Inflammatory macrophage treated with lipopolysaccharide for 1 hour (primary cell): Measurements from ENCODE around the gene RPL38.
"Not testable (repeated sequence)": the region's sequence is repeated elsewhere in the genome, so short reads cannot be mapped to it uniquely, and the experiment has no call there.

Experiments used
- DNase-seq, 2 donors: peaks; one replicate each; pipeline ENCODE4 v3.0.0-alpha.2; 2020 to 2022

Gene RPL38

DNA sequence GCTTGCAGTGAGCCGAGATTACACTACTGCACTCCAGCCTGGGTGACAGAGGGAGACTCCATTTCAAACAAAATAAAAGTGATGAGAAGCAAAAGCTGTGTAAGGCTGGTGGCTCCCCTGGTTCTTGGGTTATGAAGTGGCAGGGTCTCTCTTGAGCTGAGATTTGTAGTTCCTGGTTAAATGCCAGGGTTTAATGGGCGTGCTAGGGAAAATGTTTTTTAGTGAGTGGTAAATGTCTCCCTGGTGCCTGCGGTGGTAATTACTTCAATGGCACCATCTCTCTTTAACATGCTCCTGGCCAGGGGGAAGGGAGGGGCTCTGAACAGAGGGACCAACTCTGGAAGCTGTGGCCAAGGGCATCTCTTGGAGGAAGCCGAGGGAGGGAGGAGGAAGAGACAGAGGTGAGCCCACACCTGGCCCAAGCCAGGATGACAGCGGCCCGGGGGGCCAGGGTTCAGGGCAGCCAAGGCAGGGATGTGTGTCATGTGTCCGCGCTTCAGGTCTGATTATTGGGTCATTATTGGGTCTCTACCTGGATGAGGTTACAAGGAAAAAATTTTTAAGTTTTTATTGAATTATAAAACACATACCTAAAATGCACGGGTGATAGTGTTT, 17.8 kb upstream of the RPL38 start:
- DNase-seq, result no peak

DNA sequence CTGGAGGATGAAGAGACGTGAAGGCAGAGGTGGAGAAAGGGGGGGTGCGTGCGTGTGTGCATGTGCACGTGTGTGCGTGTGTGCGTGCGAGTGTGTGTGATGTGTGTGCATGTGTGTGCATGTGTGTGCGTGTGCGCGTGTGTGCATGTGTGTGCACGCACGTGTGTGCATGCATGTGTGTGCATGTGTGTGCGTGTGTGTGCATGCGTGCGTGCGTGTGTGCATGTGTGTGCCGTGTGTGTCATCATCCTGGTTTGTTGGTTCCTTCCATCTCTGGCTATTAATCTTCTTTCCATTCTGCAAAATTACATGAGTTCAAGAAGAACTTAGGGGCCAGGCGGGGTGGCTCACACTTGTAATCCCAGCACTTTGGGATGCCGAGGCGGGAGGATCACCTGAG, 17.0 kb upstream of the RPL38 start:
- DNase-seq, result no peak

DNA sequence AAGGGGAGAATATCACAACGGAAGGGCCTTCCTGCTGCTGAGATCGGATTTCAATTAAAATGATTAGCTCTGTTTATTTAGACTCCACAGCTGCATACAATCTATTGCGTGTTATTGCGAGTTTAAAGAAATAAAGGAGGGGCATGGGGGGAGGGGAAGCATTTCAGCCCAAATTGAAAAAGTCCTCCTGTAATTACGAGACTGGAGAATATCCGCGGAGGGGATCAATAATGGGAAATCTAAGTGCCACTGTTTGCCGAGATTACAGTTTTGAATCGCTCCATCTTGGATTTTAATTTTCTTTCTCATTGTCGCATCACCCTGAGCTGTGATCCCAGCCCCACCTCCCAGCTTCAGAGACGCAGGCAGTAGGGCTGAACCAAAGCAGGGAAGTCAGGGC, 15.7 kb upstream of the RPL38 start:
- no peak for DNase-seq

DNA sequence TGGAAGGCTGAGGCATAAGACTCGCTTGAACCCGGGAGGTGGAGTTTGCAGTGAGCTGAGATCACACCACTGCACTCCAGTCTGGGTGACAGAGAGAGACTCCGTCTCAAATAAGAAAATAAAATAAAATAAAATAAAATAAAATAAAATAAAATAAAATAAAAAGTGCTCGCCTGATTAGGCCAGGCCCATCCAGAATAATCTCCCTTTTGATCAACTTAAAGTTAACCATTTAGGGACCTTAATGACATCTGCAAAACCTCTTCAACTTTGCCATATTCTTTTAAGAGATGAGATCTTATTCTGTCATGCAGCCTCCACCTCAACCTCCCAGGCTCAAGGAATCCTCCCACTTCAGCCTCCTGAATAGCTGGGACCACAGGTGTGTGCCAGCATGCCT, 14.8 kb upstream of the RPL38 start:
- not testable (repeated sequence) for DNase-seq

DNA sequence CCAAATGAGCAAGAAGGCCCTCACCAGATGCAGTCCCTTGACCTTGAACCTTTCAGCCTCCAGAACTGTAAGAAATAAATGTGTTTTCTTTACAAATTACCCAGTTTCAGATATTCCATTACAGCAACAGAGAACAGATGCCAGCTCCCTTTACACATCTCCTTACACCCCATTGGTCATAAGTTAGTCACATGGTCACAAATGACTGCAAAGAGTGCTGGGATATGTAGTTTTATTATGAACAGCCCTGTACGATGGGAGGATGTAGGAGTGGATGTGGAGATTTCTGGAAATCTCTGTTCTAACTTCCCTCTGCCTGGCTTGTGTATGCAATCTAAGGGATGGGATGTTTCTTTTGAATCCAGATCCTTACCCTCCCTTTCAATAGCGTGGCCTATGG, 13.3 kb upstream of the RPL38 start:
- DNase-seq, result peak; percentile 50 to 55

DNA sequence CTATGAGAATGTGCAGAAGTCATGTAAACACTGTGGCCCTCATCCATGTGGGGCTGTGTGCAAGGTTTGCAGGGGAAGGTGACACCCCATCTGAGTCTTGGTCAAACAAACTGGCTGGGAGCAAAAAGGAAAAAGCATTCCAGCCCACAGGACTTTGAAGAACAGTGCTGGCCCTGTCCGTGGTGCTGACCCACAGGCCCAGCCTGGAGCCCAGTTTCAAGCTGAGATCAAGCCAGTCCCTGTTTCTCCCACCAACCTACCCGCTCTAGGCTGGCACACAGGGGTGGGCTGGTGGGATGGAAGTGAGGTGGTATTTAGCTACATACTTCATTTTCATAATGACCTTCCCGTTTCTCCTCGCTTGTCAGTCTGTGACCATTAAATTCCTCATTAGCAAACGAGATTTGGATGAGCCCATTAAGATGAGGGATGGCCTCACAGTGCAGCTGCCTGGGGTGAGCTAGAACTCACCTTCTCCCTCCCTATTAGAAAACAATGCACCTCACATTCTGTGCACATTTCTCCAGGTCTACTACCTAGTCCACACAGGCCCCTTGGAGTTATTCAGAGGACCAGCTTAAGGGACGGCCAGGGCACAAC, 12.6 kb upstream of the RPL38 start:
- no peak for DNase-seq

DNA sequence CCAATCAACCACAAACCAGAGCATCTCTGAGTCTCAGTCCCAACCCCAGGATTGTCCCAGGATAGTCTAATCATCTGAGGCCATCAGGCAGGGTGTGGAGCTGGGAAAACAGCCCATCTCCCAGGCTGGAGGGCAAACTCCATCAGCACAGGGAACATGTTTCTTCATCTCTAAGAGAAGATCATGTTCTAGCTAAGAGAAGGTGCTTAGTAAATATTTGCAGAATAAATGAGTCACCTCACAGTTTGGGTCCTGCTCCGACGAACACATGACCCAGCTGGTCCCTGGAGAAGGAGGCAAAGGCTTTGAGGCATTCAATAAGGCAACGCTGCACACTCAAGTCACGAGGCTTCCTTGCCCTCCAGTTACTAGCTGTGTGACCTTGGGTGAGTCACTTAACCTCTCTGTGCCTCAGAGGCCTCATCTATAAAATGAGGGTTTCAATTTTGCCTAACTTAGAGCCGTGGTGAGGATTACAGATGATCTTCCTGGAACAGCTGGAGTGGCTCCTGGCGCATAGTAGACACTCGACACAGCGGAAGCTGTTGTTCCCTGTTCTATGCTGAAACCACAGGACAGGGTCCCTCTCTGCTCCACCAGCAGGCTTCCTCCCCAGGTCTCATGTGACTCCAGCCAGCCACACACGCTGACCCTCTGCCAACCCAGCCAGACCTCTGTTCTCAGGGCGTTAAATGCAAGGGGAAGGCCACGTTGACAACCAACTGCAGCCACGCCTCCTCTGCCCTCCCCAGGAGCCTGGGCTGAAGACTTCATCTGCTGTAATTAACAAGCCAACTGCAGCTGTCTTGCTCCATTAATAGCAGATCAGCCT, 10.3 kb upstream of the RPL38 start:
- peak; percentile 38 to 53 for DNase-seq

DNA sequence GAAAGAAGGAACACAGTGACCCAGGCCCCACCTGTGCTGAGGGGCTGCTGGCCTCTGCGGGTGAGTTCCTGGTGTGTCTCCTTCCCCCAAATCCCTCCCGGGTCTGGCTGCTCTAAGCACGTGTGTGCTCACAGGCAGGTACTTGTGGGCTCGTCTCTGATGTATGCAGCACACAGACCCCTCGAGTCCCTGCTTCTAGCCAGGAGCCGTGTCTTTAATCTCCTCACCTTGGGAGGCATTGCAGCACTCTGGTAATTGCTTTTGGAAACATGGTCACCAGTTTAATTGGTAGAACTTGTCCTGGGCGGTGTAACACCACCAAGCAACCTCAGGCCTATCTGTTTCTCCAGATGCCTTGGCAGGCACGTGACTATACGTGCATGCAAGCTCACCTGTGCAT, 8.8 kb upstream of the RPL38 start:
- DNase-seq, result no peak

DNA sequence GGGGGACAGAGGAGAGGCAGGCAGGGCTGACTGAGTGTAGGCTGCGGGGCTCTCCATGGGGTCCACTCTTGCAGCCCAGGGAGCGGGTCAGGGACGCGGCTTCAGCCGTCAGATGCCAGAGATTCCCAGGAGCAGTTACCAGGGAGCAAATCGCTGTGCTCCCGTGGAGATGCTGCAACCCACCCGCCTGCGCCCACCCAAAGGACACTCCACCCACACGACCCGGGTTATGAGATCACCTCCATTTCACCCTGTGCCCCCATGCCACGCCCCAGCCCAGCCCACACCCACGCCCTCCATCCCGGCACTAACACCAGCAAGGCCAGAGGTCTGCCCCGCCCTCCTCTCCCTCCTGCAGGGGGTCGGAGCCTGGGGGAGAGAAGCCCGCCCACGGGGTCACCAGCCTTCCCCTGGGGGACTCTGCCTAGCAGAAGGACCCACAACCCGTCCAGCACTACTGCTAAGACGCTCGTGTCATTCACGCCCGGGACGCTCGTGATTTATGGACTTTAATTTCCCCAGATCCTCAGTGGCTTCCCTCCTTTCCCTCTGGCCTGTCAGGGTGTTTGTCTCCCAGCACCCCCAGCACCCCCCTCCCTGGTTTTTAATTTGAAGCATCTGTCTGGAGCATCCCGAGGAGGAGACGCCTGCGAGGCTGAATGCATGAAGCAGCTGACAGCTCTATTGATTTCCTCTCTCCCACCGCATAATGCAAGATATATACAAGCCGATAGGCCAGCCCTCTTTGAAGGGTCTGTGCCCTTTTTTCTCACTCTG, 6.7 kb upstream of the RPL38 start:
- no peak for DNase-seq

DNA sequence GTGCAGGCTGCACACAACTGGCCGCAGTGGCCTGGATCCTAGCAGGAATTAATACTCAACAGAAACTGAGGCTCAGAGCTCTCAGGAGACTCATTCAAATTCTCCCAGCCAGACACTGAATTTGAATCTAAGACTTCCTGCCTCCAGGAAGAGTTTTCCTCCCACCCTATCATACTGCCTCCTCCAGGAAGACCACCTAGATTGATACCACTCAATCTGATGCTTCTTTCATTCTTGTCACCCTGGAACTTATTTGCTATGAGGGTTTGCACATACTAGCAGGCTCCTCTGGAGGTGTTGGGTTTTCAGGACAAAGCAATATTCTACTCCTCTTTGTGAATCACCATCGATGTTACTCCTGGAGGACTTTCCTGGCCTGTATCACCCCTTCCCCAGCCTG, 5.7 kb upstream of the RPL38 start:
- DNase-seq, result no peak

DNA sequence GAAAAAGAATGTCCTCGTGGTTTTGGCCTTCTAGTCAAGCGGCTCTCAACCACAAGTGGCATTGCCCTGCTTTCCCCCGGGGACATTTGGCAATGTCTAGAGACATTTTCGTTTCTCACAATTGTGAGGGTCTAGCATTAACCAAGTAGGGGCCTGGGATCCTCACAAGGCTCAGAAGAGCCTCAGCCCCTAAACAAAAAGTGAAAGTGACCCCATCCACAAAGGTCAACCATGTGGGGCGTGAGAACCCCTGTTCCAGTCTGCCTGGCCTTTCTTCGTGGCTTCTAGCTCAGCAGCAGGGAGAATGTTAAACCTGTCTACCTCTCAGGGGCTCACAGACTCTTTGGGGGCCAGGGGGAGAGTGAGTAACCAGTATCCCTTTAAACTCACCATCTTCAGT, 4.8 kb upstream of the RPL38 start:
- DNase-seq, result no peak

DNA sequence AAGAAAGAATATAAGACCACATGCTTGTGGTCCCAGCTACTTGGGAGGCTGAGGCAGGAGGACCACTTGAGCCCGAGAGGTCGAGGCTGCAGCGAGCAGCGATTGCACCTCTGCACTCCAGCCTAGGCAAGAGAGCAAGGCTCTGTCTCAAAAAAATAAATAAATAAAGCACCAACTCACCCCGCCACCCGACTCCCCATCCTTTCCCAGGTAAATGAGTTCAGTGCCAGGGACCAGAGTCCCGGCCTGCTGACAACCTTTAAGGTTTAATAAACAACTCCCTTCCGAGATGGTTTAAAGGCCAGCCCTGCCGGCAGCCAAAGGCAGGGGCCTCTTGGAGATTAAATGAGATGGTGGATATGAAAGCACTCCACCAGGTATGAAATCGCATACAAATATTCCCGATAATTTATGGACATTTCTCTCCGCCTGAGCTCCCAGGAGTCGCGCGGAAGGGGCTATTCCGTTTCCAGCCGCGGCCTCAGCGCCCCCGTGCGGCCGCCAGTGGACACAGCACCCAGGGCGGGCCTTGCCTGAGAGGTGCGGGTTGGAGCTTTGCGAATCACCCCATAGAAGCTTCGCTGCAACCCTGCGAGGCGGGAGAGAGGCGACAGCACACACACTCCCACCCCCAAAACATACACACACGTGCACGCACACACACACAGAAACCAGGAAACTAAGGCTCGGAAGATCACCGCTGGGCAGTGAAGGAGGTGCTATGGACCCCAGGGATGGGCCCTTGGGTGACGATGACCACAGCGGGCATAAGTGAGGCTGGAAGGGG, 4.0 kb upstream of the RPL38 start:
- DNase-seq, result peak; percentile 34 to 76

DNA sequence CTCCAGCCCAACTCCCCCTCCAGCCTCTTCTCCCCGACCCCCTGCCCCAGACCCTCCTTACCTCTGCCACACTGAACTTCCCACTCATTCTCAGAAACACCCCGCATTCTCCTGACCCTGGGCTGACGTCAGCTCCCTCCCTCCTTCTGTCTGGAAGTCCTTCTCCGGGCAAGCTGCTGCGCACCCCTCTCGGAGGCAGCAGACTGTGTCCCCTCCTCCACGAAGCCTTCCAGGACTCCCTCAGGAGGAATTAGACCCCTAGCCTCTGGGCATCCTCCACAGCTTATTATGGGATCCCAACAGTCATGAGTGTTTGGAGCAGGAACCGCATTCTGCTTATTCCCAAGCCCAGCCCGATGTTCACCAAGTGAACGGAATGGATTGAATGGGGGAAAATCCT, 3.4 kb upstream of the RPL38 start:
- no peak for DNase-seq

DNA sequence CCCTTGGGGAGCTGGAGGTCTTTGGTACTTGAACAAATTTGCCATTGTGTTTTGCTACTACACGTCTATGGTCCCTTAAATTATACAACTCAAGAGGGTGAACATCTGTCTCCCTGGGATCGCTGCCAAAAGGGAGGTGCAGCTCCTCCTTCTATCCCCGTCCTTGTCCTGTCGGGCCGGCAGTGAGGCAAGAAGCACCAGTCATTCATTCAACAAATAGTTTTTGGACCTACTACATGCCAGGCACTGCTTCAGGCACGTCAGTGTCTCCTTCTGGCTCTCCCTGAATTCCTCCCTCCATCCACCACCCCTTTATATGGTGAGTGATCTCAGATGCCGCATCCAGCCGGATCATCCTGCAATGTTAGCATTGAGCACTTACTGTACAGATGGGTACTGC, 2.2 kb upstream of the RPL38 start:
- no peak for DNase-seq

DNA sequence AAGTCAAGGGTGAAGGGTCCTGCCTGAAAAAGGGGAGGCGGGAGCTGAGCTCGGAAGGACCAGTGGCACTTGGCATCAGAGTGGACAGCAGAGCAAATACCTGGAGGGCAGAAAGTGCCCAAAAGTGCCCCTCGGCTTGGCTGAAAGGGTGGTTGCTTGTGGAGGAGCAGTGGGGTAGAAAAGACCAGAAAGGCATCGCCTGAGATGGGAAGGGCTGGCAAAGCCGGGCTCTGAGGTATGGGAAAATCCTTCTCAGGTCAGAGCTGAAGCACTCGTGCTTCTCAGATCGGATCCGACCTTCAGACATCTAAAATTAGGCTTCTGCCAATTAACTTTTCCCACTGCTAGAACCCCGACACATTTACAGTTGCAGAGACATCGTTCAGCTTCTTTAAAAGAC, 1.5 kb upstream of the RPL38 start:
- DNase-seq, result no peak

DNA sequence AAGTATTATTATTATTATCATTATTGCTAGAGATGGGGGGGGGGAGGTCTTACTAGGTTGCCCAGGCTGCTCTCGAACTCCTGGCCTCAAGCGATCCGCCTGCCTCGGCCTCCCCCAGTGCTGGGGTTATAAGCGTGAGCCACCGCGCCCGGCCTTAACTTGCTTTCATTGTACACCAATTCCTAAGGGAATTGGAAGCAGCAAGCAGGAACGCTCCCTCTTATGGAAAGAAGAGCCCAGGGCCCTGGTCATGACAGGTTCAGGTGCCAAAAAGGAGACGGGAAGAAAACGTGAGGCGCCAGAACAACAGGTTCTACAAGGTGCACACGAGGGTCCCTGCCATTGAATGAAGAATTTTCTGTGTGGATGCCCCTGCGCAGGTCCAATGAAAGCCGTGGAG, 540 bp upstream of the RPL38 start:
- no peak for DNase-seq

DNA sequence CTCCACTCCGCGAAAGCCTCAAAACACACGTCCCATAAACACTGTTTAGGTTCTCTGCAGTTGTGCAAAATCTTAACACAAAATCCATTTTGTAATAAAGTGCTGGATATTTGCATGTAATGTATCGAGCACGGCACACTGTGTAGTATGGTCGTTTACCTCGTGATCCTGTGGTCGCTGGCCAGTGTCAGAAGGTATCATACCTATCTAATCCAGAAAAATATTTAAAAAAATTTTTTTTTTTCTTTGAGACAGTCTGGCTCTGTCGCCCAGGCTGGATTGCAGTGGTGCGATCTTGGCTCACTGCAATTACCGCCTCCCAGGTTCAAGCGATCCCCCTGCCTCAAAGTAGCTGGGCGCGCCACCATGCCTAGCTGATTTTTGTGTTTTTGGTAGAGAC, 996 bp downstream of the RPL38 start:
- no peak for DNase-seq

DNA sequence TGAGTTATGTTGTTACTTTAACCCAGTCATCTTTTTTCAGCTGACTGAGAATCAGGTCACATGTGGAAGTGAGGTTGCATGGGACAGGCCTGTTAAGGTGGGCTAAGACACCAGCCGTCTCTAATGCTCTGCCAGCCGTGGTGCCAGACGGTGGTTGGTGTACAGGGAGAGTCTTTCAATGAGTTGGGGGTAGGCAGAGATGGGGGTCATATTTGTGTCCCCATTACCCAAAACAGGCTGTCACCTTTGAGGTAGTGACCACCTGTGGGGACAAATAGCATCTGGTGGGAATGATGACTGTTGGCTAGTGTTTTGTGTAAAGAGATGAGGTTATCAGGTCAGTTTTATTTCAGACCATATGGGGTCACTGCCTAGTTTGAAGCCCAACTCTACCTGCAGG, 1.8 kb downstream of the RPL38 start:
- DNase-seq, result no peak

DNA sequence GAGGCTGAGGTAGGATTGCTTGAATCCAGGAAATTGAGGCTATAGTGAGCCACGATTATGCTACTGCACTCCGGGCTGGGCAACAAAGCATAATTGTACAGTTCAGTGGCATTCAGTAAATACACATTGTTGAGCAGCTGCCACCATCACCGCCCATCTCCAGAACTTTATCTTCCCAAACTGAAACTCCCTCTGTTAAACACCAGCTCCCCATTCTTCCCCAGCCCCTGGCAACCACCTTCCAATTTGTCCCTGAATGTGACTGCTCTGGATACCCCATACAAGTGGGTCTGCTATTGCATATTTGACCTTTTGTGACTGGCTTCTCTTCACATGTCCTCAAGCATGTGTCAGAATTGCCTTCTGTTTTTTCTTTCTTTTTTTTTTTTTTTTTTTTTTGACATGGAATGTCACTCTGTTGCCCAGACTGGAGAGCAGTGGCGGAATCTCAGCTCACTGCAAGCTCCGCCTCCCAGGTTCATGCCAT, 2.9 kb downstream of the RPL38 start:
- DNase-seq, result no peak

DNA sequence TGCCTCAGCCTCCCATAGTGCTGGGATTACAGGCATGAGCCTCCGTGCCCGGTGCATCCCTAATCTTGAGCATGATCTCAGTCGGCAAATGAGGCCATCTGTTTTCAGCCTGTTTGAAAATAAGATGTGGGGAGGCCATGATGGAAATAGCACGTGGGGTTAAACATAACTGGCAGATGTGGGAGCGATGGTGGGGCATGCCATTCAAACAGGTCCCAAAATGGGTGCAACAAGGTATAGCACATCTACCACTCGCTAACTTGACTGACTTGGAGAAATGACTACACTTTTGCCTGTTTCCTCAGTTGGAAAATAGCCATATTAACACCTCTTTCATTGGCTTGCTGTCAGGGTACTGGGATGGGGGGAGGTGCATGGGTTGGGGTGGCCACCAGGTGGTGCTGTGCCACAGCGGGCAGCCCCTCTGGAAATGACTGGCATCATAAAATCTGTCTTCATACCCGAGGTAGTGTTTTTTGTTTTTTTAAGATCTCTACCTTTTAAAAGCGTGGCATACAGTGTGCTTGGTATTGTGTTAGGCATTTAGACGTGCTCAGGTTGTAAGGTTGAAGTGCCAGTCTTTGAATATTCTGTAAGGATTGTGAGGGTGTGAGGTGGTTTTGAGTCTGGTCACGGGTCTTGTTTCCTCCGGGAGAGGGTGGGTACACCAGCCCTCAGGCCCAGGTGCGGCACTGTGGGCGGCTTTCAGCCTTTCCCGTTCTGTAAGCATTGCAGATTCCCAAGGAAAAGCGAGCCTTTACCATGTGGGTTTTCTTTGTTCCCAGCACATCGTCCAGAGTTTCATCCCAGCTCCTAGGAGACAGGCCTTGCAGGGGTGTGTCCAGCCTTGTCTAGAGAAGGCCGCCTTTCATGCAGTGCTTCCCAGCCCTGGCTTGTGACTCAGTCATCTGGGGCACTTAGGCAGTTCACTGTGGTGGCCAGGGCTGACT, 7.0 kb downstream of the RPL38 start:
- peak in 1 of 2 donors; percentile 80 for DNase-seq

DNA sequence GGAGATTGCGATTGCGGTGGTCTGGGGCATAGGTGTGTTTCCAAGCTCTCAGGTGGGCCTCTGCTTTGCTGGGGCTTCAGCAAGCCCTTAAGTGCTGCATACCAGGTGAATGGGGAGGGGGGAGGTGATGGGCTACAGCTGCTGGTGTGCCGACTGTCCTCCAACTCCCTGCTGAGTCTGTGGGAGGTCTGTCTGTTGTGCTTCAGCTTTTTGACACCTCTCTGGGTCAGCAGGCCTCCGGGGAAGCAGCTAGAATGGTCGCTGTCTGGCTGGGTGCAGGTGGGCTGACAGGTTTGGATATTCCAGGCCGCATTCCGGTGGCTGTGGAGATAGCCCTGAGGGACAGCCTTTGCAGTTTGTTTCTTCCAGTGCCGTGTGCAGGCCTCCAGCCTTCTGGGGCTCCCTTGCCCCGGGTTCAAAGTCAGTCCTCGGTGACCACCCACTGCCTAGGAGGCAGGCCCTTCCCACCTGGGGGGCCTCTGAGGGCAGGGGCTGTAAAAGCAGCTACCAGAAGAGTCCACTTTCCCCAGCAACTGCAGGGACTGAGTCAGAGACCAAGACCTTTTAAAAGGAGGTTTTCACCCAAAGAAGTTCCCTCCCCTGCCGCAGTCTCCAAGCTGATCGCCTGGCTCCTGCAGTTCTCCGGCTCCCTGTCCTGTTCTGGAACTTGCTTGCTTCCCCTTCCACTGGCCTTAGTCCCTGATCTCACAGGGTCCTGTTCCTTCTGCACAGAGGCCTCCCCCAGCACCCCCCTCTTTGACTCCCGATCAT, 7.8 kb downstream of the RPL38 start:
- DNase-seq, result no peak
